ENCODE measurements around the gene UBE2O. TPM values are rescaled to one million over a fixed set of nuclear protein-coding genes. Genes with fewer than 3 reads are reported as not detected.

UBE2O gene
- total and polyA plus RNA-seq, 2 donors (not counting 3 experiments of a cell fraction or from before 2014, with no cell fraction given): 13.9 to 34.1 TPM

GRCh38 chr17:76459674-76460073 lies 6.7 kb upstream of the UBE2O start:
- POLR2A ChIA-PET: no interaction called here

GRCh38 chr17:76458580-76459490 lies 5.9 kb upstream of the UBE2O start:
- H3K27ac ChIP-seq (ENCODE audit: insufficient read depth, low read depth, low read length): no peak overlapping the region

More at GRCh38 chr17:76459674-76460073, 6.7 kb upstream of the UBE2O start:
- no peak overlapping the region for H2AFZ ChIP-seq (ENCODE audit: low read depth, low read length)
- H3K9me1 ChIP-seq (replicated peaks; ENCODE audit: control insufficient read depth, extremely low read depth, insufficient read depth, low read length): no peaks in the 10 kb centered on the region
- H3K4me3 ChIP-seq (replicated peaks in 1 of 3; ENCODE audit: insufficient read depth in 1 of 3, low read depth in 1 of 3, low read length in 3 of 3): no peak overlapping the region
- intact Hi-C loops (cut with micrococcal nuclease) (loop anchor here (1.0 kb wide), 1 partner anchor 47 kb away; no protein-coding TSS in a partner anchor), dilution Hi-C loops (cut with MboI; ENCODE audit: extremely low pct_ligation_motif_present, low sequenced_read_pairs) (no loop called here)
- H3K4me2 ChIP-seq (ENCODE audit: insufficient read depth, low read length): no peak overlapping the region
- FAIRE-seq (no peak), DNase-seq (ENCODE audit: low read depth, low spot score) (no peak)
- no TSS peak for BruUV-seq (replicated peaks)
- H4K20me1 ChIP-seq (replicated peaks; ENCODE audit: control insufficient read depth, extremely low read depth, insufficient read depth, low read length): no peaks in the 10 kb centered on the region
- no peaks in the 10 kb centered on the region for H3K36me3 ChIP-seq (ENCODE audit: control insufficient read depth in 2 of 2, extremely low read depth in 1 of 2, insufficient read depth in 2 of 2, low read length in 2 of 2)
- H3K9me3 ChIP-seq (replicated peaks; ENCODE audit: control insufficient read depth, insufficient read depth, low read length): no peaks in the 10 kb centered on the region
- no peaks in the 10 kb centered on the region for H3K79me2 ChIP-seq (ENCODE audit: control insufficient read depth, insufficient read depth, low read length)
- no peaks in the 10 kb centered on the region for H3K27me3 ChIP-seq (ENCODE audit: control insufficient read depth in 2 of 2, insufficient read depth in 2 of 2, low read length in 2 of 2)
- no peaks in the 10 kb centered on the region for H3K4me1 ChIP-seq (ENCODE audit: control insufficient read depth, extremely low read depth, insufficient read depth, low read length)
- H3K9ac ChIP-seq (replicated peaks; ENCODE audit: extremely low read depth, insufficient read depth, low read length): no peak overlapping the region
- H3K27ac ChIP-seq (ENCODE audit: insufficient read depth, low read depth, low read length): no peak overlapping the region
- CTCF ChIA-PET: interaction anchor here (1.0 to 9.3 kb wide), 22 partner anchors 12 to 597 kb away, joined by 3 to 319 read pairs (median 9); partner anchors contain the start of gene PRCD
- TF ChIP-seq POLR2A (IDR thresholded peaks at IDR 0.05; ENCODE audit: low read depth, low read length): no peak
- no peak for TF ChIP-seq GATA2 (IDR thresholded peaks at IDR 0.05; ENCODE audit: insufficient read depth, insufficient read length, low read depth, low read length)

More at GRCh38 chr17:76458580-76459490, 5.9 kb upstream of the UBE2O start:
- H3K36me3 ChIP-seq (ENCODE audit: control insufficient read depth in 2 of 2, extremely low read depth in 1 of 2, insufficient read depth in 2 of 2, low read length in 2 of 2): no peaks in the 10 kb centered on the region
- H3K4me3 ChIP-seq (replicated peaks in 1 of 3; ENCODE audit: insufficient read depth in 1 of 3, low read depth in 1 of 3, low read length in 3 of 3): no peak overlapping the region
- no peaks in the 10 kb centered on the region for H4K20me1 ChIP-seq (replicated peaks; ENCODE audit: control insufficient read depth, extremely low read depth, insufficient read depth, low read length)
- H3K9me1 ChIP-seq (replicated peaks; ENCODE audit: control insufficient read depth, extremely low read depth, insufficient read depth, low read length): no peaks in the 10 kb centered on the region
- DNase-seq (ENCODE audit: low read depth, low spot score) (peak; percentile 54), FAIRE-seq (peak; percentile 77)
- no peaks in the 10 kb centered on the region for H3K4me1 ChIP-seq (ENCODE audit: control insufficient read depth, extremely low read depth, insufficient read depth, low read length)
- no peak overlapping the region for H3K4me2 ChIP-seq (ENCODE audit: insufficient read depth, low read length)
- peak; percentile 39 to 82 for TF ChIP-seq CTCF (IDR thresholded peaks at IDR 0.05; ENCODE audit: extremely low read depth in 1 of 2, insufficient read depth in 1 of 2, low read depth in 1 of 2, low read length in 2 of 2)
- TF ChIP-seq FOS (IDR thresholded peaks at IDR 0.05; ENCODE audit: borderline replicate concordance, insufficient read depth, low read length): no peak
- ChIA-PET CTCF (interaction anchor here (0.5 to 9.3 kb wide), 49 partner anchors 8 to 597 kb away, joined by 3 to 319 read pairs (median 6); partner anchors contain the start of genes AANAT and PRCD), POLR2A (interaction anchor here (0.9 kb wide), 1 partner anchor 44 kb away, joined by 4 read pairs; no protein-coding TSS in a partner anchor)
- no peaks in the 10 kb centered on the region for H3K9me3 ChIP-seq (replicated peaks; ENCODE audit: control insufficient read depth, insufficient read depth, low read length)
- dilution Hi-C loops (cut with MboI; ENCODE audit: extremely low pct_ligation_motif_present, low sequenced_read_pairs): no loop called here
- no peak overlapping the region for H2AFZ ChIP-seq (ENCODE audit: low read depth, low read length)
- no peaks in the 10 kb centered on the region for H3K27me3 ChIP-seq (ENCODE audit: control insufficient read depth in 2 of 2, insufficient read depth in 2 of 2, low read length in 2 of 2)
- no peak overlapping the region for H3K9ac ChIP-seq (replicated peaks; ENCODE audit: extremely low read depth, insufficient read depth, low read length)
- no TSS peak for BruUV-seq (replicated peaks)
- H3K79me2 ChIP-seq (ENCODE audit: control insufficient read depth, insufficient read depth, low read length): no peaks in the 10 kb centered on the region
- intact Hi-C loops (cut with micrococcal nuclease): loop anchor here (1.0 kb wide), 1 partner anchor 51 kb away; no protein-coding TSS in a partner anchor
